ENCODE results near the gene FAT1. TPM values are rescaled to one million over a fixed set of nuclear protein-coding genes. Genes with fewer than 3 reads are reported as not detected.

Gene FAT1
- total and polyA plus RNA-seq, 9 of the 15 experiments (the other 6 are each of a cell fraction or from before 2014, with no cell fraction given): 6.0 to 38.4 (median 21.4) TPM

DNA sequence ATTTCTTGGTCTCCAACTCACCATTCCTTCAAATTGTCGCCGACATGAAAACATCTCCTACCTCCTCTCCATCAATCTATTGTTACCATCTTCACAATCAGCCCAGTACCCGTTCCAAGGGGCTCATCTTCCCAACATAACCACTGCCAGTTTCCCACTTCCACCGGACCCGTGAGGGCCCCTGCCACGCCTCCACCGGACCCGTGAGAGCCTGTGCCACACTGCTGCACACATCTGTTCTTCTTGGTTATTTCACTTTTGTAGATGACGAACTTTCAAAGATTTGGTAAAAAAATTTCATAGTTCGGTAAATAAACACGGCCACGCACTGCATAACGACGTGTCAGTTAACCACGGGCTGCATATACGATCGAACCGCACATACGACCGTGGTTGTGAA lies 65.0 kb downstream of the FAT1 start:
- ChIA-PET POLR2A (no interaction called here), CTCF (ENCODE audit: low intra/inter-chr PET ratio) (no interaction called here)
- Histone ChIP-seq H3K9me3 (replicated peaks; ENCODE audit: control insufficient read depth, insufficient read depth, low read depth, low read length) (no peaks in the 10 kb centered on the region), H3K9ac (ENCODE audit: insufficient read depth in 1 of 2, low read depth in 2 of 2, low read length in 2 of 2) (no peak overlapping the region), H3K4me3 (no peak overlapping the region), H3K4me1 (replicated peaks in 1 of 2; ENCODE audit: control insufficient read depth in 2 of 2, insufficient read depth in 2 of 2, low read length in 2 of 2) (no peaks in the 10 kb centered on the region; a peak in 1 of 5 replicates), H3K27ac (ENCODE audit: extremely low read depth, low read depth, low read length) (no peak overlapping the region), H2AFZ (ENCODE audit: low read depth, low read length) (no peak overlapping the region), H3K36me3 (ENCODE audit: control insufficient read depth, insufficient read depth, low read length) (no peaks in the 10 kb centered on the region), H3K4me2 (ENCODE audit: insufficient read depth, low read length) (no peak overlapping the region), H3K9me1 (ENCODE audit: control insufficient read depth, insufficient read depth, low read length) (no peaks in the 10 kb centered on the region), H3K27me3 (ENCODE audit: control insufficient read depth in 2 of 2, insufficient read depth in 2 of 2, low read length in 2 of 2) (no peaks in the 10 kb centered on the region; a peak in 1 of 5 replicates), H4K20me1 (replicated peaks; ENCODE audit: control insufficient read depth, insufficient read depth, low read length) (no peaks in the 10 kb centered on the region), H3K79me2 (ENCODE audit: control insufficient read depth, insufficient read depth, low read length) (no peaks in the 10 kb centered on the region)
- TF ChIP-seq RB1 (IDR thresholded peaks at IDR 0.05; ENCODE audit: low read depth) (no peak), KDM1A (IDR thresholded peaks at IDR 0.05) (no peak)
- in situ Hi-C loops (cut with MboI): no loop called here
- intact Hi-C loops (cut with micrococcal nuclease): no loop called here
- FAIRE-seq (no peak), ATAC-seq (no peak), DNase-seq (ENCODE audit: extremely low read depth in 1 of 4, low spot score in 3 of 4) (no peak)
- BruUV-seq (replicated peaks): no TSS peak
- WGBS (ENCODE audit: insufficient coverage, low coverage, missing lambda C conversion rate): 57% methylated on average over 20 of the region's 20 CpGs

DNA sequence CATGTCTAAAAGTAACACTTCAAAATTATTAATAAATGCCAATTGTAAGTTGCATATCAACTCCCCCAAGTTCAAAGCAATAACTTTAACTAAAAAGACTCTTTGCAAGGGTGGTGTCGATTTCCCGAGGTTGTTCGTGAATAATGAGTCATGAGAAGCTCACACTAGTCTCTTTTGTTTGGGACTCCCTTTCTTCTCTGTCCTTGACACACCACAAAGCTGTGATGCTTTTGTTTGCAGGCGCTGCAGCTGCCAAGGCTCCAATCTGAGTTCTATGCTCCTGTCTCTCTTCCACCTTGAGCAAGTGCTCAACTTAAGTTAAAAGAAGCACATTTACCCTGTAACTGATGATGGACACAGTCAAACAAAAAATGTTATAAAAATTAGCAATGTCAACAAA lies 65.9 kb downstream of the FAT1 start:
- in situ Hi-C loops (cut with MboI): no loop called here
- Histone ChIP-seq H3K9ac (ENCODE audit: insufficient read depth in 1 of 2, low read depth in 2 of 2, low read length in 2 of 2) (no peak overlapping the region), H3K27ac (ENCODE audit: extremely low read depth, low read depth, low read length) (no peak overlapping the region), H4K20me1 (replicated peaks; ENCODE audit: control insufficient read depth, insufficient read depth, low read length) (no peaks in the 10 kb centered on the region), H3K4me1 (replicated peaks in 1 of 2; ENCODE audit: control insufficient read depth in 2 of 2, insufficient read depth in 2 of 2, low read length in 2 of 2) (no peaks in the 10 kb centered on the region; a peak in 1 of 5 replicates), H3K9me1 (ENCODE audit: control insufficient read depth, insufficient read depth, low read length) (no peaks in the 10 kb centered on the region), H3K4me3 (no peak overlapping the region), H3K36me3 (ENCODE audit: control insufficient read depth, insufficient read depth, low read length) (no peaks in the 10 kb centered on the region), H2AFZ (ENCODE audit: low read depth, low read length) (no peak overlapping the region), H3K4me2 (ENCODE audit: insufficient read depth, low read length) (no peak overlapping the region), H3K27me3 (ENCODE audit: control insufficient read depth in 2 of 2, insufficient read depth in 2 of 2, low read length in 2 of 2) (no peaks in the 10 kb centered on the region; a peak in 1 of 5 replicates), H3K79me2 (ENCODE audit: control insufficient read depth, insufficient read depth, low read length) (no peaks in the 10 kb centered on the region), H3K9me3 (replicated peaks; ENCODE audit: control insufficient read depth, insufficient read depth, low read depth, low read length) (no peaks in the 10 kb centered on the region)
- POLR2A ChIA-PET: no interaction called here
- intact Hi-C loops (cut with micrococcal nuclease): no loop called here
- BruUV-seq (replicated peaks): no TSS peak
- ATAC-seq (no peak), FAIRE-seq (no peak), DNase-seq (ENCODE audit: extremely low read depth in 1 of 4, low spot score in 3 of 4) (no peak)
- WGBS (ENCODE audit: insufficient coverage, low coverage, missing lambda C conversion rate): 19% methylated on average over 4 of the region's 4 CpGs
- CTCF ChIA-PET (ENCODE audit: low intra/inter-chr PET ratio): no interaction called here
- TF ChIP-seq BRD4 (IDR thresholded peaks at IDR 0.05) (no peak), CBX3 (IDR thresholded peaks at IDR 0.05; ENCODE audit: borderline replicate concordance in 1 of 2, low read length in 2 of 2) (no peak), KLF6 (CRISPR knock-in tag; IDR thresholded peaks at IDR 0.05; ENCODE audit: borderline replicate concordance) (no peak), HSF4 (CRISPR knock-in tag; IDR thresholded peaks at IDR 0.05; ENCODE audit: borderline replicate concordance) (no peak), ZNF274 (IDR thresholded peaks at IDR 0.05; ENCODE audit: borderline replicate concordance, low read depth, low read length) (no peak), ZNF507 (tag; conservative IDR thresholded peaks at IDR 0.05) (no peak)
